ENCODE results near the gene PRKN.

PRKN gene

DNA sequence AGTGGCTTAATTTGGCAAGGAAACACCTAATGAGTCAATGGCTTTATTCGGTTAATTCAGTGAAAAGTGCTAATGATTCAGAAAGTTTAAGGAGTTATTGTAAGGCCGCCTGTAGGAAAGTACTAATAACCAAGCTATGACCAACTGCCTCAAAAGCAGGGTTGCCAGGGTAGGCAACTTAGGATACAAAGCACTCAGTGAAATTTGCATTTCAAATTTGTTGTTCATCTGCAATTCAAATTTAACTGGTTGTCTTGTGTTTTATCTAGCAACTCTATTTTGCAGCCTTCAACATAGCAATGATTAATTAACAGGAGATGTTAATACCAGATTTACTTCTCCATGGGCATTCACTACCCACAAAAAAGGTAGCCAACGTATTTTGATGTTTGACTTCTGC, 412.3 kb downstream of the PRKN start:
- Histone ChIP-seq H2AFZ (ENCODE audit: low read length) (no peak overlapping the region), H3K9me2 (ENCODE audit: low read depth, low read length) (no peaks in the 10 kb centered on the region), H3K79me2 (ENCODE audit: insufficient read depth, low read length) (no peaks in the 10 kb centered on the region), H4K20me1 (ENCODE audit: insufficient read depth, low read length) (no peaks in the 10 kb centered on the region), H3K27me3 (ENCODE audit: insufficient read depth, low read length) (no peaks in the 10 kb centered on the region), H3K4me3 (ENCODE audit: low read depth, low read length, poor library complexity, severe bottlenecking) (no peak overlapping the region), H3K9me3 (ENCODE audit: low read length) (no peaks in the 10 kb centered on the region), H3F3A (ENCODE audit: insufficient read depth, low read length) (no peaks in the 10 kb centered on the region), H3K9ac (ENCODE audit: low read length) (no peak overlapping the region), H3K36me3 (ENCODE audit: insufficient read depth, low read length) (no peaks in the 10 kb centered on the region), H3K4me2 (ENCODE audit: low read length) (no peak overlapping the region), H3K4me1 (ENCODE audit: insufficient read depth, low read length, severe bottlenecking) (no peaks in the 10 kb centered on the region), H3K27ac (ENCODE audit: low read depth, low read length, poor library complexity, severe bottlenecking) (no peak overlapping the region)
- TF ChIP-seq, protein P1, sequence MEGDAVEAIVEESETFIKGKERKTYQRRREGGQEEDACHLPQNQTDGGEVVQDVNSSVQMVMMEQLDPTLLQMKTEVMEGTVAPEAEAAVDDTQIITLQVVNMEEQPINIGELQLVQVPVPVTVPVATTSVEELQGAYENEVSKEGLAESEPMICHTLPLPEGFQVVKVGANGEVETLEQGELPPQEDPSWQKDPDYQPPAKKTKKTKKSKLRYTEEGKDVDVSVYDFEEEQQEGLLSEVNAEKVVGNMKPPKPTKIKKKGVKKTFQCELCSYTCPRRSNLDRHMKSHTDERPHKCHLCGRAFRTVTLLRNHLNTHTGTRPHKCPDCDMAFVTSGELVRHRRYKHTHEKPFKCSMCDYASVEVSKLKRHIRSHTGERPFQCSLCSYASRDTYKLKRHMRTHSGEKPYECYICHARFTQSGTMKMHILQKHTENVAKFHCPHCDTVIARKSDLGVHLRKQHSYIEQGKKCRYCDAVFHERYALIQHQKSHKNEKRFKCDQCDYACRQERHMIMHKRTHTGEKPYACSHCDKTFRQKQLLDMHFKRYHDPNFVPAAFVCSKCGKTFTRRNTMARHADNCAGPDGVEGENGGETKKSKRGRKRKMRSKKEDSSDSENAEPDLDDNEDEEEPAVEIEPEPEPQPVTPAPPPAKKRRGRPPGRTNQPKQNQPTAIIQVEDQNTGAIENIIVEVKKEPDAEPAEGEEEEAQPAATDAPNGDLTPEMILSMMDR (IDR thresholded peaks at IDR 0.05; ENCODE audit: low read length): no peak
- no peak for TF ChIP-seq EZH2 (IDR thresholded peaks at IDR 0.05; ENCODE audit: borderline replicate concordance, low read length)

DNA sequence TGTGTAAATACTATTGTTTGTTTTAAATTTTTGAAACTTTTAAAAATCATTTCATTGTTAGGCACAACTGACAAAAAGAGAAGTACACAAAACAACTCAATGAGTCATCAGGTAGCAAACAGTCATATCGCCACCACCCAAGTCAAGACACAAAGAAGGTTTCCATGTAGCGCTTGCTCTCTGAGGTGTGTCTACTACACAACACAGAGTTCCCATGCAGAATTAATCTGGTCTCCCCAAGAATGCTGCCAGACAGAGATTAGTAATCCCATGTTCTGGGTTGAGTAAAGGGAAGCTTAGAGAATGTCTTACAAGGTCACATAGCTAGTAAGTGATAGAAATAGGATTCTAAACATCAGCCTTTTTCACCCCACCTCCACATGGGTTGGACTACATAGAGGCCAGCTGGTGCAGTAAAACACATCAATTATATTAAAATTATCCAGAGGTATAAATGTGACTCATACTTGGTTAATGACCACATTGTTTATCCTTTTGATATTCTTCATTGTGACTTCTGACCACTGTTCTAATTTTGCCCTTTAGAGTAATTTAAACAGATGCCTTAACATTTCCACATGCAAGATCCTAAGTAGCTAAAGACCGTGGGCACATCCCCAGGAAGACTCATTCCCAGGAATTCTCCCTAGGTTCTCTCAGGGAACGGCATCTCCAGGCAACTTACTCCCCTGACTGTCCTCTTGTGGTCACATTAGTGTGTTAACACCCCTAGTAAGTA, 413.5 kb downstream of the PRKN start:
- Histone ChIP-seq H3K4me1 (ENCODE audit: insufficient read depth, low read length, severe bottlenecking) (no peaks in the 10 kb centered on the region), H3K9me2 (ENCODE audit: low read depth, low read length) (no peaks in the 10 kb centered on the region), H3K27me3 (ENCODE audit: insufficient read depth, low read length) (no peaks in the 10 kb centered on the region), H3K4me3 (ENCODE audit: low read depth, low read length, poor library complexity, severe bottlenecking) (no peak overlapping the region), H3K36me3 (ENCODE audit: insufficient read depth, low read length) (no peaks in the 10 kb centered on the region), H3K79me2 (ENCODE audit: insufficient read depth, low read length) (no peaks in the 10 kb centered on the region), H4K20me1 (ENCODE audit: insufficient read depth, low read length) (no peaks in the 10 kb centered on the region), H3K9ac (ENCODE audit: low read length) (no peak overlapping the region), H3K9me3 (ENCODE audit: low read length) (no peaks in the 10 kb centered on the region), H3K27ac (ENCODE audit: low read depth, low read length, poor library complexity, severe bottlenecking) (no peak overlapping the region), H3F3A (ENCODE audit: insufficient read depth, low read length) (no peaks in the 10 kb centered on the region), H3K4me2 (ENCODE audit: low read length) (no peak overlapping the region), H2AFZ (ENCODE audit: low read length) (no peak overlapping the region)
- TF ChIP-seq, protein P1 (IDR thresholded peaks at IDR 0.05; ENCODE audit: low read length): no peak
- TF ChIP-seq EZH2 (IDR thresholded peaks at IDR 0.05; ENCODE audit: borderline replicate concordance, low read length): no peak

DNA sequence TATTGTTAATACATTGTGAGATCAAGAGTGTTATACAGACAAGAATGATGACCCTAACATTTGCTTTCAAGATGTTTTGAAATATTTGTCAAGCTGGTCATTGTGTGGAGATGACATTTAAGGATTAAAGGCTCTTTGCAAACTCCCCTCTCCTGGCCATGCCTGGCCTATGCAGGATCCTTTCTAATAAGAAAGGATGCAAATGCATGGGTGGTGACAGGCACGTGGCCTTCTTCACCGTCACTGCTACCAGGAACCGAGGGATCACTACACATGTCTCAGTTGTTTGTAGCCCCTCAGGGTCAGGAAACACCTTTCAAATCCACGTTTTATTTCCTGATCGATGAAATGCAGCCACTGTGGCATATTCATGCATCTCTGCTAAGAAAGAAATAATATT, 419.7 kb downstream of the PRKN start:
- Histone ChIP-seq H3K9me3 (ENCODE audit: low read length) (no peaks in the 10 kb centered on the region), H3K79me2 (ENCODE audit: insufficient read depth, low read length) (no peaks in the 10 kb centered on the region), H4K20me1 (ENCODE audit: insufficient read depth, low read length) (no peaks in the 10 kb centered on the region), H3K4me1 (ENCODE audit: insufficient read depth, low read length, severe bottlenecking) (no peaks in the 10 kb centered on the region), H3K4me3 (ENCODE audit: low read depth, low read length, poor library complexity, severe bottlenecking) (no peak overlapping the region), H3K27me3 (ENCODE audit: insufficient read depth, low read length) (no peaks in the 10 kb centered on the region), H3K9me2 (ENCODE audit: low read depth, low read length) (no peaks in the 10 kb centered on the region), H3K36me3 (ENCODE audit: insufficient read depth, low read length) (no peaks in the 10 kb centered on the region), H3F3A (ENCODE audit: insufficient read depth, low read length) (no peaks in the 10 kb centered on the region), H3K4me2 (ENCODE audit: low read length) (no peak overlapping the region), H3K9ac (ENCODE audit: low read length) (no peak overlapping the region), H2AFZ (ENCODE audit: low read length) (no peak overlapping the region), H3K27ac (ENCODE audit: low read depth, low read length, poor library complexity, severe bottlenecking) (no peak overlapping the region)
- TF ChIP-seq, protein P1 (IDR thresholded peaks at IDR 0.05; ENCODE audit: low read length): no peak
- no peak for TF ChIP-seq EZH2 (IDR thresholded peaks at IDR 0.05; ENCODE audit: borderline replicate concordance, low read length)

All from OCI-LY1 (cell line).